Measurements from ENCODE around the gene JARID2. TPM values are rescaled to one million over a fixed set of nuclear protein-coding genes. Genes with fewer than 3 reads are reported as not detected.

Gene JARID2
- total and polyA plus RNA-seq, 2 of the 13 experiments (the other 11 are each of a cell fraction or from before 2014, with no cell fraction given), result 7.5 to 10.3 TPM

DNA sequence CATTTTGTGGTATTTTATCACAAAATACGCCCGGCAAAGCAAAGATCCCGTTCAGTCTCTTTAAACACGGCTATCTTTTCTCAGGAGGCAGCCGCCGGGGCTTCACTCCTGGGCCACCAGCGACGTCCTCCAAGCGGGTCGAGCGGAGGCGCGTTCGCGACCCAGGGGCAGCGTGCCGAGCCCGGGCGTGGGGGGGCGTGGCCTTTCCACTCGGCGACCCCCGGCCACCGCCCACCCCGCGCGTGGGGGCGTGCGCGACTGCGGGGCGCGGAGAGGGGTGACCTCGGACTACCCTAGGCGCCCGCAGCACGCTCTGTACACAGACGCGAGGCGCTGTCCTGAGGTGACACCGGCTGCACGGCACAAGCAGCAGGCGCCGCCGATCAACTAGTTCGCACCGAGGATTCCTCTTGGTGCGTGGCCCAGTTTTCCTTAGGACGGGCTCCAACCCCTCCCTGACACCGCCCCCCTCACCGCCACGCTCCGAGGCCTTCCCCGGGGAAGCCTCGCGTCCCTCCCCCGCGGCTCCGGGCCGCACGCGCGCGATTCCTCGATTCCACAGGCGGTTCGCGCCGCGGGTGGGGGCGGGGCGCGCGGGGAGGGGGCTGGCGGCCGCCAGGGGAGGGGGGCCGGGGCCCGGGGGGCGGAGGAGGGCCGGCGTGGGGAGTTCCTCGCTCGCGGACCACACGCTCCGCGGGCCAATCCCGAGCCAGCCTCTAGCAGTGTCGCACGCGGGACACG lies 1.1 kb upstream of the JARID2 start (continued):
- TF ChIP-seq ZFP36L2 (CRISPR knock-in tag; IDR thresholded peaks at IDR 0.05), result no peak
- TF ChIP-seq, protein P1, sequence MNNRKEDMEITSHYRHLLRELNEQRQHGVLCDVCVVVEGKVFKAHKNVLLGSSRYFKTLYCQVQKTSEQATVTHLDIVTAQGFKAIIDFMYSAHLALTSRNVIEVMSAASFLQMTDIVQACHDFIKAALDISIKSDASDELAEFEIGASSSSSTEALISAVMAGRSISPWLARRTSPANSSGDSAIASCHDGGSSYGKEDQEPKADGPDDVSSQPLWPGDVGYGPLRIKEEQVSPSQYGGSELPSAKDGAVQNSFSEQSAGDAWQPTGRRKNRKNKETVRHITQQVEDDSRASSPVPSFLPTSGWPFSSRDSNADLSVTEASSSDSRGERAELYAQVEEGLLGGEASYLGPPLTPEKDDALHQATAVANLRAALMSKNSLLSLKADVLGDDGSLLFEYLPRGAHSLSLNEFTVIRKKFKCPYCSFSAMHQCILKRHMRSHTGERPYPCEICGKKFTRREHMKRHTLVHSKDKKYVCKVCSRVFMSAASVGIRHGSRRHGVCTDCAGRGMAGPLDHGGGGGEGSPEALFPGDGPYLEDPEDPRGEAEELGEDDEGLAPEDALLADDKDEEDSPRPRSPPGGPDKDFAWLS (CRISPR knock-in tag; IDR thresholded peaks at IDR 0.05; ENCODE audit: borderline replicate concordance), result no peak
- no peak for TF ChIP-seq NR2C2 (CRISPR knock-in tag; IDR thresholded peaks at IDR 0.05; ENCODE audit: borderline replicate concordance)
- TF ChIP-seq, protein P2, sequence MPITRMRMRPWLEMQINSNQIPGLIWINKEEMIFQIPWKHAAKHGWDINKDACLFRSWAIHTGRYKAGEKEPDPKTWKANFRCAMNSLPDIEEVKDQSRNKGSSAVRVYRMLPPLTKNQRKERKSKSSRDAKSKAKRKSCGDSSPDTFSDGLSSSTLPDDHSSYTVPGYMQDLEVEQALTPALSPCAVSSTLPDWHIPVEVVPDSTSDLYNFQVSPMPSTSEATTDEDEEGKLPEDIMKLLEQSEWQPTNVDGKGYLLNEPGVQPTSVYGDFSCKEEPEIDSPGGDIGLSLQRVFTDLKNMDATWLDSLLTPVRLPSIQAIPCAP (CRISPR knock-in tag; IDR thresholded peaks at IDR 0.05; ENCODE audit: low read depth), result 0 out of 2 replicates have a peak, but pooled peaks have one; percentile 14
- TF ChIP-seq ZBTB20 (CRISPR knock-in tag; IDR thresholded peaks at IDR 0.05; ENCODE audit: borderline replicate concordance, low read depth), result peak; percentile 31; the same call in 1 of the 2 replicates
- TF ChIP-seq SATB2 (CRISPR knock-in tag; IDR thresholded peaks at IDR 0.05), result peak; percentile 40; the same call in 1 of the 2 replicates
- TF ChIP-seq SRSF1 (optimal IDR thresholded peaks at IDR 0.05; ENCODE audit: low read depth, low read length), result no peak
- TF ChIP-seq KDM2A (CRISPR knock-in tag; IDR thresholded peaks at IDR 0.05; ENCODE audit: borderline replicate concordance, low read depth), result 0 out of 2 replicates have a peak, but pooled peaks have one; percentile 36
- peak; percentile 90 for TF ChIP-seq RXRB (CRISPR knock-in tag; IDR thresholded peaks at IDR 0.05; ENCODE audit: borderline replicate concordance)
- TF ChIP-seq, protein P3, sequence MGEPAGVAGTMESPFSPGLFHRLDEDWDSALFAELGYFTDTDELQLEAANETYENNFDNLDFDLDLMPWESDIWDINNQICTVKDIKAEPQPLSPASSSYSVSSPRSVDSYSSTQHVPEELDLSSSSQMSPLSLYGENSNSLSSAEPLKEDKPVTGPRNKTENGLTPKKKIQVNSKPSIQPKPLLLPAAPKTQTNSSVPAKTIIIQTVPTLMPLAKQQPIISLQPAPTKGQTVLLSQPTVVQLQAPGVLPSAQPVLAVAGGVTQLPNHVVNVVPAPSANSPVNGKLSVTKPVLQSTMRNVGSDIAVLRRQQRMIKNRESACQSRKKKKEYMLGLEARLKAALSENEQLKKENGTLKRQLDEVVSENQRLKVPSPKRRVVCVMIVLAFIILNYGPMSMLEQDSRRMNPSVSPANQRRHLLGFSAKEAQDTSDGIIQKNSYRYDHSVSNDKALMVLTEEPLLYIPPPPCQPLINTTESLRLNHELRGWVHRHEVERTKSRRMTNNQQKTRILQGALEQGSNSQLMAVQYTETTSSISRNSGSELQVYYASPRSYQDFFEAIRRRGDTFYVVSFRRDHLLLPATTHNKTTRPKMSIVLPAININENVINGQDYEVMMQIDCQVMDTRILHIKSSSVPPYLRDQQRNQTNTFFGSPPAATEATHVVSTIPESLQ (CRISPR knock-in tag; conservative IDR thresholded peaks at IDR 0.05), result no peak
- 0 out of 2 replicates have a peak, but pooled peaks have one; percentile 42 for TF ChIP-seq TEAD2 (CRISPR knock-in tag; IDR thresholded peaks at IDR 0.05)
- TF ChIP-seq ZKSCAN1 (IDR thresholded peaks at IDR 0.05; ENCODE audit: low read length), result no peak
- TF ChIP-seq, protein P4, sequence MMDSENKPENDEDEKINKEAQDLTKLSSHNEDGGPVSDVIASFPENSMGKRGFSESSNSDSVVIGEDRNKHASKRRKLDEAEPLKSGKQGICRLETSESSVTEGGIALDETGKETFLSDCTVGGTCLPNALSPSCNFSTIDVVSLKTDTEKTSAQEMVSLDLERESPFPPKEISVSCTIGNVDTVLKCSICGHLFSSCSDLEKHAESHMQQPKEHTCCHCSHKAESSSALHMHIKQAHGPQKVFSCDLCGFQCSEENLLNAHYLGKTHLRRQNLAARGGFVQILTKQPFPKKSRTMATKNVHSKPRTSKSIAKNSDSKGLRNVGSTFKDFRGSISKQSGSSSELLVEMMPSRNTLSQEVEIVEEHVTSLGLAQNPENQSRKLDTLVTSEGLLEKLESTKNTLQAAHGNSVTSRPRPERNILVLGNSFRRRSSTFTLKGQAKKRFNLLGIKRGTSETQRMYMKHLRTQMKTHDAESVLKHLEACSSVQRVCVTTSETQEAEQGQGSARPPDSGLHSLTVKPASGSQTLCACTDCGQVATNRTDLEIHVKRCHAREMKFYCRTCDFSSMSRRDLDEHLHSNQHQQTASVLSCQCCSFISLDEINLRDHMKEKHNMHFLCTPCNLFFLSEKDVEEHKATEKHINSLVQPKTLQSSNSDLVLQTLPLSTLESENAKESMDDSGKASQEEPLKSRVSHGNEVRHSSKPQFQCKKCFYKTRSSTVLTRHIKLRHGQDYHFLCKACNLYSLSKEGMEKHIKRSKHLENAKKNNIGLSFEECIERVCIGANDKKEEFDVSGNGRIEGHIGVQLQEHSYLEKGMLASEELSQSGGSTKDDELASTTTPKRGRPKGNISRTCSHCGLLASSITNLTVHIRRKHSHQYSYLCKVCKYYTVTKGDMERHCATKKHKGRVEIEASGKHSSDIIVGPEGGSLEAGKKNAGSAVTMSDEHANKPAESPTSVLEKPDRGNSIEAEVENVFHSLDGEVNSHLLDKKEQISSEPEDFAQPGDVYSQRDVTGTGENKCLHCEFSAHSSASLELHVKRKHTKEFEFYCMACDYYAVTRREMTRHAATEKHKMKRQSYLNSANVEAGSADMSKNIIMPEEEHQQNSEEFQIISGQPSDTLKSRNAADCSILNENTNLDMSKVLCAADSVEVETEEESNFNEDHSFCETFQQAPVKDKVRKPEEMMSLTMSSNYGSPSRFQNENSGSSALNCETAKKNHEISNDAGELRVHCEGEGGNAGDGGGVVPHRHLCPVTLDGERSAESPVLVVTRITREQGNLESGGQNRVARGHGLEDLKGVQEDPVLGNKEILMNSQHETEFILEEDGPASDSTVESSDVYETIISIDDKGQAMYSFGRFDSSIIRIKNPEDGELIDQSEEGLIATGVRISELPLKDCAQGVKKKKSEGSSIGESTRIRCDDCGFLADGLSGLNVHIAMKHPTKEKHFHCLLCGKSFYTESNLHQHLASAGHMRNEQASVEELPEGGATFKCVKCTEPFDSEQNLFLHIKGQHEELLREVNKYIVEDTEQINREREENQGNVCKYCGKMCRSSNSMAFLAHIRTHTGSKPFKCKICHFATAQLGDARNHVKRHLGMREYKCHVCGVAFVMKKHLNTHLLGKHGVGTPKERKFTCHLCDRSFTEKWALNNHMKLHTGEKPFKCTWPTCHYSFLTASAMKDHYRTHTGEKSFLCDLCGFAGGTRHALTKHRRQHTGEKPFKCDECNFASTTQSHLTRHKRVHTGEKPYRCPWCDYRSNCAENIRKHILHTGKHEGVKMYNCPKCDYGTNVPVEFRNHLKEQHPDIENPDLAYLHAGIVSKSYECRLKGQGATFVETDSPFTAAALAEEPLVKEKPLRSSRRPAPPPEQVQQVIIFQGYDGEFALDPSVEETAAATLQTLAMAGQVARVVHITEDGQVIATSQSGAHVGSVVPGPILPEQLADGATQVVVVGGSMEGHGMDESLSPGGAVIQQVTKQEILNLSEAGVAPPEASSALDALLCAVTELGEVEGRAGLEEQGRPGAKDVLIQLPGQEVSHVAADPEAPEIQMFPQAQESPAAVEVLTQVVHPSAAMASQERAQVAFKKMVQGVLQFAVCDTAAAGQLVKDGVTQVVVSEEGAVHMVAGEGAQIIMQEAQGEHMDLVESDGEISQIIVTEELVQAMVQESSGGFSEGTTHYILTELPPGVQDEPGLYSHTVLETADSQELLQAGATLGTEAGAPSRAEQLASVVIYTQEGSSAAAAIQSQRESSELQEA (CRISPR knock-in tag; IDR thresholded peaks at IDR 0.05; ENCODE audit: not compliant biosample characterization), result no peak
- no peak for TF ChIP-seq RBM39 (IDR thresholded peaks at IDR 0.05; ENCODE audit: low read depth, low read length, poor library complexity, severe bottlenecking)
- peak; percentile 81; the same call in 1 of the 2 replicates for TF ChIP-seq ZNF766 (CRISPR knock-in tag; IDR thresholded peaks at IDR 0.05; ENCODE audit: borderline replicate concordance)

Data from HepG2 (cell line).